Measurements from ENCODE around the gene GPR183.

- no peak for TF ChIP-seq POLR2AphosphoS5 (IDR thresholded peaks at IDR 0.05; ENCODE audit: low read depth, low read length)
- no peak for TF ChIP-seq CTCF (IDR thresholded peaks at IDR 0.05)
These were observed 5.1 kb downstream of the GPR183 start for GRCh38 chr13:99301913-99302636.

All from Panc1 (cell line).